Esophagus squamous epithelium (tissue), 4 donors: ENCODE measurements around the gene ISYNA1.

Source experiments
- CTCF ChIP-seq, 6 experiments: fragments of 450-650 bp in 4 of 6; fragments of 200-600 bp in 2 of 6; sonication (generic) in 2 of 6; IDR thresholded peaks; one replicate each; pipeline ENCODE4 v1.5.1; 2016 to 2019; ENCODE audit warnings: antibody characterized with exemption in 6 of 6, mild to moderate bottlenecking in 4 of 6, moderate library complexity in 4 of 6
- POLR2A ChIP-seq, 4 donors: fragments of 450-650 bp; IDR thresholded peaks; one replicate each; pipeline ENCODE4 v1.6.1; 2017; ENCODE audit warnings: antibody characterized with exemption in 4 of 4, mild to moderate bottlenecking in 4 of 4, moderate library complexity in 3 of 4

- no peak for TF ChIP-seq CTCF (IDR thresholded peaks at IDR 0.05)
- no peak for TF ChIP-seq POLR2A (IDR thresholded peaks at IDR 0.05)
Measured at GRCh38 chr19:18475762-18476331, 37.9 kb upstream of the ISYNA1 start.
